MM.1S (cell line): ENCODE results near the gene SUCNR1.
"Not testable (repeated sequence)": the region's sequence is repeated elsewhere in the genome, so short reads cannot be mapped to it uniquely, and the experiment has no call there.

ENCODE experiments used
- EZH2 ChIP-seq: fragments of 300-600 bp; sonication (generic); optimal IDR thresholded peaks from 2 replicates; pipeline ENCODE3; 2017; ENCODE audit warnings: low read depth, mild to moderate bottlenecking, antibody characterized with exemption, low read length, mixed read lengths
- EZH2phosphoT487 ChIP-seq: fragments of 300-600 bp; sonication (generic); IDR thresholded peaks from 2 replicates; pipeline ENCODE4 v1.6.1; 2018; ENCODE audit warnings: antibody characterized with exemption, low read length
- TF ChIP-seq, protein P1 (sequence below): fragments of 300-600 bp; sonication (generic); IDR thresholded peaks from 2 replicates; pipeline ENCODE4 v1.5.1; 2016; ENCODE audit warnings: antibody characterized with exemption, low read length, mixed read lengths

DNA sequence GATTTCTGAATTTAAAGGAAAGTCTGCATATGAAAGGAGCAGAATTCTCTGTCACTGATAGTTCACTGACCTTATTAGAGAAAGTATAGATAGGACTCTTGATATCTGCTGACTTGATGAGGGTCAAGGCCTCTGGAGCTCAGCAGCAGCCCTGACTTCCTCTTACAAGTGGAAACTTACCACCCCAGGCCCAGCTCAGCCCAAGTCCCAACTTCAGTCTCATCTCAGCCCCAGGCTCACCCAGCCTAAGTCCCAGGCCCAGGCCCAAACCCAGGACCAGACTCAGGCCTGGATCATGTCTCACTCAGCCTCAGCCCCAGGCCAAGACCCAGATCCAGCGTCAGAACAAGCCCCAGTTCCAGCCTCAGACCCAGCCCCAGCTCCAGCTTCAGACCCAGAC, 24.7 kb downstream of the SUCNR1 start:
- TF ChIP-seq, protein P1, sequence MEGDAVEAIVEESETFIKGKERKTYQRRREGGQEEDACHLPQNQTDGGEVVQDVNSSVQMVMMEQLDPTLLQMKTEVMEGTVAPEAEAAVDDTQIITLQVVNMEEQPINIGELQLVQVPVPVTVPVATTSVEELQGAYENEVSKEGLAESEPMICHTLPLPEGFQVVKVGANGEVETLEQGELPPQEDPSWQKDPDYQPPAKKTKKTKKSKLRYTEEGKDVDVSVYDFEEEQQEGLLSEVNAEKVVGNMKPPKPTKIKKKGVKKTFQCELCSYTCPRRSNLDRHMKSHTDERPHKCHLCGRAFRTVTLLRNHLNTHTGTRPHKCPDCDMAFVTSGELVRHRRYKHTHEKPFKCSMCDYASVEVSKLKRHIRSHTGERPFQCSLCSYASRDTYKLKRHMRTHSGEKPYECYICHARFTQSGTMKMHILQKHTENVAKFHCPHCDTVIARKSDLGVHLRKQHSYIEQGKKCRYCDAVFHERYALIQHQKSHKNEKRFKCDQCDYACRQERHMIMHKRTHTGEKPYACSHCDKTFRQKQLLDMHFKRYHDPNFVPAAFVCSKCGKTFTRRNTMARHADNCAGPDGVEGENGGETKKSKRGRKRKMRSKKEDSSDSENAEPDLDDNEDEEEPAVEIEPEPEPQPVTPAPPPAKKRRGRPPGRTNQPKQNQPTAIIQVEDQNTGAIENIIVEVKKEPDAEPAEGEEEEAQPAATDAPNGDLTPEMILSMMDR, result not testable (repeated sequence)
- not testable (repeated sequence) for TF ChIP-seq EZH2, EZH2phosphoT487
